ENCODE data around the gene METRN.
"Not testable (repeated sequence)": the region's sequence is repeated elsewhere in the genome, so short reads cannot be mapped to it uniquely, and the experiment has no call there.

The METRN gene

GRCh38 chr16:712740-713250, 2.1 kb upstream of the METRN start:
- DNase-seq (ENCODE audit: low read depth), result peak; percentile 58
- TF ChIP-seq CTCF (IDR thresholded peaks at IDR 0.05; ENCODE audit: insufficient read depth, low read depth, low read length, missing control alignments), result peak; percentile 13

GRCh38 chr16:714079-714478, 839 bp upstream of the METRN start:
- H3K4me3 ChIP-seq (ENCODE audit: low read depth, low read length), result no peak overlapping the region
- DNase-seq (ENCODE audit: low read depth), result no peak
- no peak for TF ChIP-seq CTCF (IDR thresholded peaks at IDR 0.05; ENCODE audit: insufficient read depth, low read depth, low read length, missing control alignments)

More at GRCh38 chr16:712740-713250, 2.1 kb upstream of the METRN start:
- not testable (repeated sequence) for H3K4me3 ChIP-seq (ENCODE audit: low read depth, low read length)

- TF ChIP-seq CTCF (IDR thresholded peaks at IDR 0.05; ENCODE audit: insufficient read depth, low read depth, low read length, missing control alignments), result peak; percentile 9
- H3K4me3 ChIP-seq (ENCODE audit: low read depth, low read length), result peak overlapping the region; percentile 34
- no peak for DNase-seq (ENCODE audit: low read depth)
Observed at GRCh38 chr16:715477-716199, 720 bp downstream of the METRN start.

GRCh38 chr16:716200-716568, 1.3 kb downstream of the METRN start:
- no peak overlapping the region for H3K4me3 ChIP-seq (ENCODE audit: low read depth, low read length)
- no peak for TF ChIP-seq CTCF (IDR thresholded peaks at IDR 0.05; ENCODE audit: insufficient read depth, low read depth, low read length, missing control alignments)
- no peak for DNase-seq (ENCODE audit: low read depth)

GRCh38 chr16:716768-717325, 1.9 kb downstream of the METRN start:
- TF ChIP-seq CTCF (IDR thresholded peaks at IDR 0.05; ENCODE audit: insufficient read depth, low read depth, low read length, missing control alignments), result no peak
- DNase-seq (ENCODE audit: low read depth), result no peak
- no peak overlapping the region for H3K4me3 ChIP-seq (ENCODE audit: low read depth, low read length)

- TF ChIP-seq CTCF (IDR thresholded peaks at IDR 0.05; ENCODE audit: insufficient read depth, low read depth, low read length, missing control alignments), result no peak
- DNase-seq (ENCODE audit: low read depth), result no peak
- no peak overlapping the region for H3K4me3 ChIP-seq (ENCODE audit: low read depth, low read length)
Observed at GRCh38 chr16:717450-718245, 2.7 kb downstream of the METRN start.

Measured in GM12865 (cell line).